ENCODE data around the gene DBP.

Gene DBP

DNA sequence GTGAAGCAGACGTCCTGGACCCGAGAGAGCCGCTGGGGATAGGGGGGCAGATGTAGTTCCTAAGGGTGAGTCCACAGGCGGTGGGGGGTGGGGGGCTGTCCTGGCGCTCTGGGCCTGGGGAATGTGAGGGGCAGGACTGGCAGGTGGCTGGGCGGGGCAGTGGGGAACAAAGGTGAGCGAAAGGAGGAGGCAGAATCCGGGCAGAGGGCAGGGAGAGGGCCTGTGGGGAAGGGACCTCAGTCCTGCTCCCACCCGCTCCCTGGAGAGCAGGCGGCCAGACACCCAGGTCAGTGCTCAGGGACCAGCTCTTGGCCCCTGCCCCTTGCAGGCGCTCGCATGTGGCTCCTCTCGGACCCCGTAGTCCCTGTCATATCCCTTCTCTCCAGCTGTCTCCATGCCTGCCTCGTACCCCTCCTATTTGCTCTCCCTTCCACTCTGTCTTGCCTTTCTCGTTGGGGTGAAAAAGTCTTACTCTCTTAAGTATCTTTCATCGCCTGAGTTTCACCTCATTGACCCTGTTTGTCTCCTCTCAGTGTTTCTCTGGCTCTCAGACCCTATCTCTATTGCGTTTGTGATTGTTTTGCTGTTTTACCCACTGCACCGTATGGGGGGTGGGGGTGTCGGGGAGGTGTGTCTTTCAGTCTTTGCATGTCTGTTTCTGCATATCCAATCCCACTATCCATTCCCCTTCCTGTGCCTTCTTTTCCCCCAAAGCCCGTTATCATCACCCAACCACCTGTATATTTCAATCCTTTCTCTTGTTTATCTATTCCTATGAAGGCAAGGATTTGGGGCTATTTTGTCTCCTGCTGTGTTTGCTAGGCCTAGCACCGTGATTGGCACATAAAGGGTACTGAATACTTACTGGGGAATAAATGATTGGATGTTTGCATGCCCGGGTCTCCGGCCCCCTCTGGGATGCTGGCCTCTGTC lies 12.1 kb downstream of the DBP start:
- DNase-seq = no peak

DNA sequence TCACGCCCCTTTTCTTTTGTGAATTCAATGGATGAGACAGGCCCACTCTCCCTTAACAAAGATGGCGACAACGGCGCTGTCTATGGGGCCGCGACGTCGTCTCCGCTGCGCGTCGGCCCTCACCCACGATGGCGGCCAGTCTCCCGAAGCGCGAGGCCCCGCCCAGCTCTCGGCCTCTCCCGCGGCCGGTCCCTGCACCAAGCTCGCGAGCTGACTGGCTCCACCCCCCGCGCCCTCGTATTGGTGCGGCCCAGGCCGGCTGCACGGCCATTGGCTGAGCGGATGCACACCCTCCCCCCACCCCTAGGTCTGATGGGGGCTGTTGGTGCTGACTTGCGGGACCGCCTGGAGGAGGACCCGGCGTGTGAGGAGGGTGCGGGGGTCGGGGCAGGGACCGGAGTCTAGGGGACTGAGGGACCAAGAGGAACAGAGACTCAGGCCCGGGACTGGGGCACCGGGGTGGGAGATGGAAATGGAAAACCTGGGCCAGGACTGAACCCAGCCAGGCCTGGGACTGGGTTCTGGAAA lies 13.0 kb downstream of the DBP start:
- peak; percentile 95 for DNase-seq

DNA sequence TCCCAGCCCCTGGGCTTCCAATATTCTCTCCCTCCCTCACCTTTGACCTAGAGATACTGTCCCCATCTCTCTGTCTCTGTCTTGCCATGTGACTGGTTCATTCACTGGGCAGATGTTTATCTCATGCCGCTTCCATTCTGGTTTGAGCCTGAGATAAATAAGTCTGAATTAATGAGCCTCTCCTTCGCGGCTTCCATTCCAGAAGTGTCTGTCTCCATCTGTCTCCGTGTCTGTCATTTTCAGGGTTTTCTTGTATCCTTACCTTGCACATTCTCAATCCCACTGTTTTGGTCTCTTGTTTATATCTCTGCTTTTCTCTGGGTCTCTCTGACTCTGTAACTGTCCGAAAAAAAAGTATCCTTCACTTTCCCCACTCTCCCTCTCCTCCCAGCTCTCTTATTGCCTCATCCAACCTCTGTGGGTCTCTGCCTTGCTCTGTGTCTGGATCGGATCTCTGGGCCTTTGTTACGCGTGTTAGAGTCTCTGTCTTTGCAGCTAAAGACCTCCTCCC lies 13.6 kb downstream of the DBP start:
- no peak for DNase-seq

DNA sequence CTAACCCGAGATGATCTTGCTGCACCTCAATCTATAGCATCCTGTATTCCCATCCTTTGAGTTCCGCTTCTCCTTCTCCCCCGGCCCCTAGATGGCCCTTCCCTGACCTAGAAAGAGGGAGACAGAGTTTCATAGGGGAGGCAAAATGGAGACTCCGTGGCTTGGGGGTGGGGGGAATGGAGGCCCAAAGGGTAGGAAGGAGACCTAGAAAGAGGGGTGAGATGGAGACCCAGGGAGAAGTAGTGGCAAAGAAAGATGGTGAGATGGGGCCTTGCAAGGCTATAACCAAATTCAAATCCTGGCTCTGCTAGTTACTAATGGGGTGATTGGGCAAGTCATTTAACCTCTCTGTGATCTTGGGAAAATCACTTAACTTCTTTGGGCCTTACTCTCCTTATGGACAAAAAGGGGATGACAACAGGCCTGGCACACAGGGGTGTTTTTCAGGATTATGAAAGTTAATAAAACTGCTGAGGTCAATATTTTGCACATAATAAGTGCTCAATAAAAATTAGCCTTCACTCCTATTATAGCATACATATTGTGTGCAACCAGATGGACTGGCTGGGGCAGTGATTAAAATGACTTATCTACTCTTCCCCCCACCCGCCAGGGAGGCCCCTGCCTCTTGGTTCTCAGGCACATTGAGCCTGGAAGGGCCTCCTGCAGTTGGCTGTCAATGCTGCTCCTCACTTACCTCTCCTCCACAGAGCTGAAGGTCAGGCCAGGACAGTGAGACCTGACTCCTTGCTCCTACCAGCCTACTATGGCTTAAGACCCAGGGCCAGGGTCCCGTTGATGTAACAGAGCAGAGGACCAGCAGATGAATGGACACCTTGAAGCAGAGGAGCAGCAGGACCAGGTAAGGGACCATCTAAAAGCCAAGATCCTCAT lies 17.2 kb downstream of the DBP start:
- DNase-seq = no peak

DNA sequence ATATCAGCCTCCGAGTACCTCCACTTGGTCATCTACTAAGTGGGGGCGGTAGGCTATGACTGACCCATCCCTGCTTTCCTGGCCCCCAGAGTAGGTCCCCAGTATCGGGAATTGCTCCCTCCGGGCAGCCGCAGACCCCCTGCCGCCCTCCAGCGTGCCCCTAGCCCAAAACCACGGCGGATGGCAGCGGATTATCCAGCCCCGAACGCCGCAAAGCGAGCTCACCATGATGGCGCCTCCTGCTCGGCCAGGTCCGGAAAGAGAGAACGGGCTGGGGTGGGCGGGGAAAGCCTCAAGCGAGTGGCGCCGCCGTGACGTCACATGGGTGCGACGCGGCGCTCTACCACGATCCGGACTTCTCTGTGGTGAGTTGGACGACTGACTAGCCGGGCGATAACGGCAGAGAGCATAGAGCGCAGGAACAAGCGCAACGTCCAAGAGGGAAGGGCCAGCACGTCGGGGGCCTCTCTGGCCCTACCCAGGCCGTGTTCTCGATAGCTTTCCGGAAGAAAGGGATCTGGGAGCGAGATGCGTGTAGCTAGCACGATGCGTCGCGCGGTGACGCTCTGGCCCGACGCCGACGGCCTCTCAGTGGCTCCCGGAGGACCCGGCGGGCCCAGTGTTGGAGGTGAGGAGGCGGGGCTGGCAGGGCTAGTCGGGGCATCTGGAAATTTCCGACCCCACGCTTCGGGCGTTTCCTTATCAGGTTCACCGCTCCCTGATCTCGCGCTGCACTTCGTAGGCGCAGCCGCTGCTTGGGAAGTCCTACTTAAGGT lies 18.1 kb downstream of the DBP start, which contains the start of the genes RPL18 and SPHK2:
Gene RPL18 (minus strand): TSS at position 263 of the 776 bp plus-strand sequence. CDS start 35 bp downstream, at position 228.
Gene SPHK2 (plus strand): TSS at position 591 of the 776 bp plus-strand sequence. CDS start 1,009 bp downstream, outside the sequence.
- DNase-seq = peak; percentile 93

DNA sequence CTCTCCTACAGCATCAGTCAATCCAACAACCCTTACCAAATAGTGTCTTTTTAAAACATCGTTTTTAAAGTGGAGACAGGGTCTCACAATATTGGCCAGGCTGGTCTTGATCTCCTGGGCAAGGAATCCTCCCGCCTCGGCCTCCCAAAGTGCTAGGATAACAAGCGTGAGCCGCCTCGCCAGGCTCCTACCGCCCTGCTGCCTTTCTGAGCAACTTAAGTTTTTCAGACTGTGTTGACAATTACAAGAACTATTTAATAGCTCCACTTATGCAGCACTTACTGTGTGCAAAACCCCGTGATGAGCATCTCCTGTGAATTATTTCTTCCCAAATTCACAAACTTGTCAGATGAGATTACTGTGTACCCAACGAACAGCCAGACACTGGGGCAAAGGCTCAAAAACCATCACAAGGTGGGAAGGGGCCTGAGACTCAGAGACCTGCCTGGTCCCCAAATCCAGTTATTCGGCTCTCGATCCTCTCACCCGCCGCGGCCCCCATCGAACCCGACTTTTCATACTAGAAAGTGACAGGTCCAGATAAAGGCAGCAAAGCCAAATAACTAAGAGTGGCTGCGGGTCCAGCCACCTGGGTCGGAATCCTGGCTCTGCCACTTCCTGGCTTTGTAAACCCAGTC lies 18.8 kb downstream of the DBP start:
- no peak for DNase-seq

DNA sequence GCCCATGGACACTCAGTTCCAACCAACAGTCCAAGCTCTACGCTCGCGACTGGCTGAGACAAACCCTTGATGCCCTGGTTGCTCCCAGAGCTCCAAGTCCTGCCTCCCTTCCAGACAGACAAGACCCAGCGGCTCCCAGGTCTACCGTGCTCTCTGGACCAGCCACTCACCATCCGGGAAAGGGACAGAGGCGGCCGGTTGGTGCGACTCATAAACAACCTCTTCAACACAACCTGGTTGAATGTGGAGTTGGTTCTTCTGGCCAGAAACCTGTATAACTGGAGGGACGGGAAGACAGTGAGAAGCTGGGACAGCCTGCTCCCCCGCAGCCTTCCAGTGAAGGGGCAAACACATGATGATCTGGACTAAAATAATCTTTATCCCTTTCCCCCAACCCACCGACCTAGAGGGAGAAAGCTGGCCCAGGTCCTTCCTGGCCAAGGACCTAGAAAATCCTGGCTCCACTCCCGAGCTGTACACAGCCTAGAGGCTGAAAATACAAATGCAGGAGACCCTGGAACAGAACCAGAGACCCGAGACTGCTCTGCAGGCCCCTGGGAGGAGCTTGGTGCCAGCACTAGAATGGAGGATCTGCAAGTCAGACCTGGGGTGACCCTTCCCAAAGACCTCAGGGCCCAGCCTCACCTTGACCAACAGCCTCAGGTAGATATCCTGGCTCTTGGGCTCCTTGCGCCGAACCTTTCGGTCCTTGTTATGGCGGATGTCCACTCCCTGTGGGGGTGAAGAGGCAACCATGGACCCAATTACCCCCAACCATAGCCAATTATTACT lies 19.8 kb downstream of the DBP start:
- DNase-seq = no peak

DNA sequence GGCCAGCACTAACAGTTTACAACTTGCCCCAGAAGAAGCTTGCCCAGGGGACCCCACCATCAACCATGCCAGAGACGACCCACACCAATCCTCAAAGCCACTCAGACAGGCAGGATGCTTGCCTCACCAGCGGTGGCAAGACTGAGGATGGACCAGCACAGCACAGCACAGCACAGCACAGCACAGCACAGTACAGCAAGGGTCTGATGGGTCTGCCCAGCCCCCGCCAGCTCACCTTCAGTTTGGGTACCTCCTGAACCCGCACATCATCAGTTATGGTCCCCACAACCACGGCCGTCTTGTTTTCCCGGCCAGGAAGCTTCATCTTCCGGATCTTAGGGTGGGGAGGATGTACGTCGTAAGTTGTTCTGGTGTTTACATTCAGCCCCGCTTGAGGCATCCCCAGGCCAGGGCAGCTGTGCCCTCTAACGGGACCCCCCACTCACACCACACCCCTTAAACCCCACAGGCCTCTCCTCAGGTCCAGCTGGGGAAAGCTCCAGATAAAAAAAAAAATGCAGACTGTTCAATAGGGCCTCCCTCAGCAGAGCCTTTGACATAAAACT lies 20.6 kb downstream of the DBP start:
- DNase-seq = no peak

DNA sequence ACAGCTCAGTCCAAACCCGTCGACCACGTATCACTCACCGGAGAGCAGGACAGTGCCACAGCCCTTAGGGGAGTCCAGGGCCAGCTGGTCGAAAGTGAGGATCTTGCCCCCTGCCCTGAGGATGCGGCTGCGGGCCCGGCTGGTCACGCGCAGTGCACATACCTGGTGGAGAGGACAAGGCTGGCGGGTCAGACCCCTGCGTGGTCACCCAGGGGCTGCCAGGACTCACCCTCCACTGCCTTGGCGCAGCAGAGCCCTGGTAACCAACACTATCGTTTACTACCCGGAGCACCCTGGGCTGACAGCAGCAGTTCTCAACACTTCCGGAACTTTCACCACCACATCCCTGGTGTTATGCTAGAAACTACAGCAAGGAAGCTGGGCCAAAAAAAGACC lies 21.1 kb downstream of the DBP start:
- DNase-seq = no peak

DNA sequence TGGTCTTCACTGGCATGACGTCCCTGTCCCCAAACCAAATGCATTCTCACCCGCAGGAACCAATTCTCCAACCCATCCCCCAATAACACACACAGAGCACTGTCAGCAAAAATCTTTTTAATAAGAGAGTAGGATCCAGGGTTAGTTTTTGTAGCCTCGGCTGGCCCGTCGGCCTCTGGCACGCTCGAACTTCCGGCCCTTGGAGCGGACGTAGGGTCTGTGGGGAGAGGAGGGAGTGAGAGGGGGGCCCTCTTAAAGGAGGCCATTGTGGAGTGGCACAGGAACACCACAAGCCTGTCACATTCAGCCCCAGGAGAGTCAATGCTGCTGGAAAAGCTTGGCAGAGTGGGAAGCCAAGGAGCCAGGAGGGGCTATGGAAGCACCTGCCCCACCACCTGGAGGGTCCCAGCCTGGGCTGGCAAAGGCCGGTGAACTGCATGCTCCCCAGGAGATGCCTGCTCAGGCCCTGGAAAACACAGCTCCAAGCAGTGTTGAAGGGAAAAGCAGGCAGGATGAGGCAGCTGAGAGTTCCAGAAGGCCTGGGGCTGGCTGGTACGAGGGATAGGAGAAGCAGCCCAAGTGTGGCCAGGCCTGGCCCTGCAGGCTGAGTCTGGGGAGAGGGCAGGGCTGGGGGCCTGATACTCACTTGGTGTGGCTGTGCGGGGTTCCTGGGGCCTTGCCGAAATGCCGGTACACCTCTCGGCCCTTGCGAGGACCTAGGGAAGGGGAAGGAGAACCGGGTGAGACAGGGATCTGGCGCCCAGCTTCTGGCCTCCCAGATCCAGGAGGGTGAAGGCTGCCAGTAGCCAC lies 21.7 kb downstream of the DBP start:
- no peak for DNase-seq

DNA sequence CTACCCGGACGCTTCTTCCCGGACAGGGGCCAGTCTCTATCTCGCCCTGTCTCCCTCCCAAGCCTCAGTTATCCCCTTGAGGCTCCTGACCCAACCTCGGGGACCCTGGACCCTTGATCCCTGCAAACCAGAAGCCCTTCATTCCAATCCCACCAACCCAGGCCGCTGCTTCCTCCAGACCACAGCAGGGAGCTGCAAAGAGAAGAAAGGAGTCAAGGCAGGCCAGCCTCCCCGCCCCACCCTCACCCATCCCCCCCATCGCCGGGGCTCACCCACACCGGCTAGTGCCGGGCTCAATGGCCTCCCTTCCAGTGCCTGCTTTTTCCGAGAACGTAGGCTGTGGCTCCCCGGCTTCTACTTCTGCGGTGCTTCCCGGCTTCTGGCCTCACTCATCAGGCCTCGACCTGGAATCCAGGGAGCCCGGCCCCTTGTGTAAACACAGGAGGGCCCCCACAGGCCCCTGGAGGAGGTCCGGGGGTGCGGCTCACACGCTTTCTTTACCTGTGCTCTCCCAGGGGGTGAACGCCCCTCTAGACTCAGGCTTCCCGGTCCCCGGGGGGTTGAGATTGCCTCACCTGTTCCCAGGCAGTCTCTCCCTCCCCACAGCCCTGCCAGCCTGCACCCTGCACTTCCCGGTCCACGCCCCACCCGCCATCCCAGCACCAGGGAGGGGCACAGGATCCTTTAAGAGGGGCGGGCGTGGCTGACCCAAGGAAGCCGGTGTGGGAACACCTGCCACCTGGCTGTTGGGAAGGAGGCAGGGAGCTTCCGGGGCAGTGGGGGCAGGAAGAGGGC lies 22.5 kb downstream of the DBP start, which contains the start of gene FAM83E:
Gene FAM83E (minus strand): TSS at position 641 of the 795 bp plus-strand sequence. CDS start 1,704 bp downstream, outside the sequence.
- no peak for DNase-seq

DNA sequence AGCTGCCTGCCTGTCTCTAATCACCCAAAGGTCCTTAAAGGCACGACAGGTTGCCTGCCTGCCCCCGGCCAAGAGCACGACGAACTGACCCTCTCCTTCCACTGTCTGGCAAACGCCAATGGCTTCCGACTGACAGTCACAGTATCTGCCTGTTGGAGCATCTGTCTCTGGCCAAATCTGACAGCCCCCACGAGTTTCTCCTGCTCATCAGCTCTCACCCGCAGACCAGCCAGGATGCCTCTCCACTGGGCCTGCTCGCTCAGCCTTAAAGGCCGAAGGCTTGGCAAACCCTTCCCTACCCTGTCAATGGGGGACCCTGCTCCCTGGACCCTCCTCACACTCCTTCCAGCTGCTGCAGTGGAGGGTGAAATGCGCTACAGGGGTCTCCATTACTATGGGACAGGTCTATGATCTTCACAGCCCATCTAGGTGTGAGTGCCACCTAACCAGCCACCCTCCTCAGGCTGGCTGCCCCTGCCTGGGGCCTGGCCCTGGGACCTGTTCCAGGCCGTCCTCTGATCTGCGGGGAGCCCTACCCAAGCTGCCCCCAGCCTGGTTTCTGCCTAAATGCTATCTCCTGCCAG lies 23.2 kb downstream of the DBP start:
- no peak for DNase-seq

DNA sequence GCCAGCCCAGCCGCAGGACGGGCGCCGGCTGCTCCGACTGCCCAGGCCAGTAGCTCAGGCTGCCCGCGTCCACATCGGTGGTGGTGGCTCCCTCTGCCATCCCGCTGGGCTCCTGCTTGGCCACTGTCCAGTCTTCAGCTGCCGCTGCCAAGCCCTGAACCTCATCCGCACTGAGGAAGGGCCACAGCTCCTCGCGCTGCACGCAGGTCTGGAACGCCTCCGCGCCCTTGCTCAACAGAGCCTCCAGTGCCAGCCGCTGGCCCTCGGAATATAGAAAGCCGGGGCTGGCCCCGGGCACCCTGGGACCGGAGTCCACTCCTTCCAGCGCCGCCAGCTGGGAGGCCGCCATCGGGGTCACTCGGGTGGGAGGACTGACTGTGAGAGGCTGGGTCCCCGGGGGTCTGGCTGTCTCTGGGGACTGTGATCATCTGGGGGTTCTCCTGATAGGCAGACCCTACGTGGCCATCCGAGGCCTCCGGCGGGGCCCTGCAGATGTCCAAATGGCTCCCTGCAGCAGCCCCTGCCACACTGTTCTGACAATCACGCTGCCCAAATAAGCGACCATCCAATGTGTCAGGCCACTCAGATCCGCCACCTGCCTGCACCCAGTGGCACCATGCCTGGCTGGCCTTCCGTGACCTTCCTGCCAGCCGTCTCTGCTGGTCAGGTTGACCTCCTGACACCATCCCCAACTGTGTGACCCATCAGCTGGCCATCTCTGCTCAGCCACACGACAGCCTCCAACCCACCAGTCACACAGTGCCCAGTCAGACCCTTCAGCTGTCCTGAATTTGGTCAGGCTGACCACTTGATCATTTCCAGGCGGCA lies 23.9 kb downstream of the DBP start:
- DNase-seq = no peak

DNA sequence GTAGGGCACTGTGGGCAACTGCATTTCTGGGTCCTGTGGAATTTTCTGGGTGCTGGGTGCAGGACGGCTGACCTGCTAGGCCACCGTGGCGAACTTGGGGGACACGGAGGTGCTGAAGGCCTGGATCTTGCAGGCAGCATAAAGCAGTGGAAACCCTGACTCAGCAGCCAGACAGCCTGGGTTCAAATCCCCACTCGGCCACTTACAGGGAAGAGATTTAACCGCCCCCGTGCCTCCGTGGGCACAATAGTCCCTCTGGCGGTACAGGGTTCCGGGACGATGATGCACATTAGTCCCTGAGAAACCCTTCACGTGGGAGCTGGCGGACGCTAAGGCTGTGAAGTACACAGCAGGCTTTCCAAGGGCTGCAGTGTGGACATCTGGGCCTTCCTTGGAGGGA lies 25.3 kb downstream of the DBP start:
- DNase-seq = no peak

DNA sequence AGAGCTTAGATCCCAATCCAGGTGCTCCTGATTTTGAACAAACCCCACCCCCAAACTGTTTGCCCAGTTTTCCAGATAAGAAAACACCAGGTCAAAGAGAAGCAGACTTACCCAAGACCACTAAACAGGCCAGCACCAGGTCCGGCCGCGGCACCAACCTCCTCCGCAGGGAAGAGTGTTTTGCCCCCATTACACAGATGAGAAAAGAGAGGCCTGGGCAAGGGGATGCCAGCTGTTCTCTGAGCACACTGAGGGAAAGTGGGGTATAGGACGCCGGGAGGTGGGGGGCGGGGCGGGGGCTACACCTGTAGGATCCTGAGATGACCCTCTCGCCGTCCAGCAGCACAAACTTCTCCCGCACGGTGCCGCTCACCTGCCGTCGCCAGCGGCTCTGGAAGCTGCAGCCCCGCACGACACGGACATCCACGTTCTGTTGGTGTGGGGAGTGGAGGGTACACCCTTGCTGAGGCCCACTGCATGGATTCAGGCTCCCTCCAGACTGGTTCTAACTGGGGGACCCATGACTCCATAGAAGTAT lies 27.5 kb downstream of the DBP start:
- DNase-seq = no peak

DNA sequence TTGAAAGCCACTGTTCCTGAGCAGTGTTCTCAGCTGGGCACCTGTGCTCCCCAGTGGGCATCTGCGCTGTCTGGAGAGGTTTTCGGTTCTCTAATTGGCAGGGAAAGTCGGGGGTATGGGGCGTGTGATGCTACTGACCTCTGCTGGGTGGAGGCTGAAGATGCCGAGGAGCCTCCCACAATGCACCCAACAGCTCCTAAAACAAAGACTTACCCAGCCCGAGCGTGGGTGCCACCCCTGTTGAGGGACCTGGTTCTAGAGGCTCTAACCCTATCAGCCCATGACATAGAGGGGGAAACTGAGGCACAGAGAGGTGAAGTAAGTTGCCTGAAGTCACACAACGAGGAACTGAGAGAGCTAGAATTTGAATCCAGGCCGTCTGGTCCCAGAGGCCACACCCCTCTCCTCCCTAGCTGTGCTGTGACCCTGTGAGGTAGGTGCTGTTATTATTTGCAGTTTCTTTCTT lies 28.3 kb downstream of the DBP start:
- no peak for DNase-seq

DNA sequence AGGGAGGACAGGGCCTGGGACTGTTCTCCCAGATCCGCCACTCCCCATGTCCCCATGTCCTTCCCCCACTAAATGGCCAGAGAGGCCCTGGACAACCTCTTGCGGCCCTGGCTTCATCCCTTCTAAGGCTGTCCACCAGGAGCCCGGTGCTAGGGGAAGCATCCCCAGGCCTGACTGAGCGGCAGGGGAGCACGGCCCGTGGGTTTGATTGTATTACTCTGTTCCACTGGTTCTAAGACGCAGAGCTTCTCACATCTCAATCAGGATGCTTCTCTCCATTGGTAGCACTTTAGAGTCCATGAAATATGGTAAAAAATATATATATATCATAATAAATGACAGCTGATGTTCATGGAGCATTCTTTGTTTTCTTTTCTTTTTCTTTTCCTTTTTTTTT lies 29.8 kb downstream of the DBP start:
- DNase-seq = no peak

All from activated CD4-positive, CD25-positive, alpha-beta regulatory T cell treated with anti-CD3 and anti-CD28 coated beads, Interleukin-2, amount 50 U/mL, for 72 hours (primary cell).